T follicular helper cell (primary cell): ENCODE measurements around the gene UTP15.

ENCODE experiments used
- DNase-seq: peaks from one replicate; pipeline ENCODE4 v3.0.0-alpha.2; 2020; ENCODE audit warnings: low read depth
- total RNA-seq, 2 experiments: gene quantifications; one replicate each; lab custom pipeline; 2026; lab: John Stamatoyannopoulos, UW

Gene UTP15, protein sequence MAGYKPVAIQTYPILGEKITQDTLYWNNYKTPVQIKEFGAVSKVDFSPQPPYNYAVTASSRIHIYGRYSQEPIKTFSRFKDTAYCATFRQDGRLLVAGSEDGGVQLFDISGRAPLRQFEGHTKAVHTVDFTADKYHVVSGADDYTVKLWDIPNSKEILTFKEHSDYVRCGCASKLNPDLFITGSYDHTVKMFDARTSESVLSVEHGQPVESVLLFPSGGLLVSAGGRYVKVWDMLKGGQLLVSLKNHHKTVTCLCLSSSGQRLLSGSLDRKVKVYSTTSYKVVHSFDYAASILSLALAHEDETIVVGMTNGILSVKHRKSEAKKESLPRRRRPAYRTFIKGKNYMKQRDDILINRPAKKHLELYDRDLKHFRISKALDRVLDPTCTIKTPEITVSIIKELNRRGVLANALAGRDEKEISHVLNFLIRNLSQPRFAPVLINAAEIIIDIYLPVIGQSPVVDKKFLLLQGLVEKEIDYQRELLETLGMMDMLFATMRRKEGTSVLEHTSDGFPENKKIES
- total RNA-seq, result 41.9 to 138 reads per million in 2 experiments

DNA sequence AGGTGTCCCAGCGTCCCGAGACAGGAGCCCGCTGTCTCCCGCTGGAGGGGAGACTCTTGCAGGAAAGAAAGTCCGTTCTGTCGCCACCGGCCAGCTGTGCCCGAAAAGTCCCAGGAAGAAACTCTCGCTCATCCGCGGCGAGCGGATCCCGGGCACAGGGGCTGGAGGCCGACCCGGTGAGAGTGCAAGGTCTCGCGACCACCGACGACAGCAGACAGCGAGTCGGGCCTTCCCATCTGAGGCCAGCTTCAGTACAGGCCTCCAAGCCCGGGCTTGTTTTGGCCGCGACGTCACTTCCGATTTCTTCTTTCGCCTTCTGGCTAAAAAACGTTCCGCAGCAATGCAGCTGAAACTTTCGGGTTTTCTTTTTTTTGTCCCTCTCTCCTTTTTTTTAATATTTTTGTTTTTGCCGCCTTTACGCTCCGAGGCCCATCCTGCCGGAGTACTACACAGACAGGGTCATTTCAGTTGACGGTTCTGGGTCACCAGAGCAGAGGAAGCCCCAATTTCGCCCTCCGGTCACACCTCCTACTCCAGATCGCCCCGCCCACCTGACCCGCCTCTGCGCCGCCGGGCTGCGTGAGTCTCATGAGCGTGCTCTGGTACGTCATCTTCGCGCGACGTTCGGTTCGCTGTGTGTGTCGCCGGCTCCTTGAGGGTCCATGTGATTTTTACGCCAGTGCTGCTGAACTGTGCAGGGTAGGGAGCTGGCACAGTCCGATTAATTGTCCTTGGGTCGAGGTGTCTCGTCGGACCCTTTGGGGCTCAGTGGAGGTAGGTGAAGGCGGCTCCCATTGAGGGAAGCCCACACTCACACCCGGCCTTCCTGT lies at the start of gene UTP15, which contains the start of gene ANKRA2:
Gene UTP15 (plus strand): TSS at position 605 of the 830 bp plus-strand sequence. CDS start 1,602 bp downstream, outside the sequence.
Gene ANKRA2 (minus strand): TSS at position 501 of the 830 bp plus-strand sequence. CDS start 2,758 bp downstream, outside the sequence.
- DNase-seq, result peak; percentile 99

GRCh38 chr5:73519531-73520283 lies 45.8 kb upstream of the UTP15 start:
- peak; percentile 50 for DNase-seq

DNA sequence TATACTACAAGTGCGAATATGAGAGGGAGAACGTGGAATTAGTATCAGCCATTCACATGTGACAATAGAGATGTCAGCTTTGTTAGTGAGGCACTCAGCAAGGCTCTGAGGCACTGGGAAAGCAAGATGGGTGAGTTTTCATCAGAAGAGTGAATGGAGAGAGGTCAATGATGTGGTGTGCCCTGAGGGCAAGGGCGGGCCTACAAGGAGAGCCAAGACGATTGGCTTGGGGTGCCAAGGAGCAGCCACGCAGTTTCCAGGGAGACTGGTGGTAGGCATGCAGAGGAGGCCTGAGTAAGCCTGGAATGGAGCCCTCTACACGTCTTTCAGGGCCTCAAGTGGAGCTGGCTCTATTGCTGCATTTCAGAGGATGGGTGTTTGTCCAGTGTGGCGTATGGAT lies 42.6 kb upstream of the UTP15 start:
- DNase-seq, result no peak

- no peak for DNase-seq
These were observed 41.7 kb upstream of the UTP15 start for GRCh38 chr5:73523861-73524260.

GRCh38 chr5:73525606-73526203 lies 39.8 kb upstream of the UTP15 start:
- no peak for DNase-seq

DNA sequence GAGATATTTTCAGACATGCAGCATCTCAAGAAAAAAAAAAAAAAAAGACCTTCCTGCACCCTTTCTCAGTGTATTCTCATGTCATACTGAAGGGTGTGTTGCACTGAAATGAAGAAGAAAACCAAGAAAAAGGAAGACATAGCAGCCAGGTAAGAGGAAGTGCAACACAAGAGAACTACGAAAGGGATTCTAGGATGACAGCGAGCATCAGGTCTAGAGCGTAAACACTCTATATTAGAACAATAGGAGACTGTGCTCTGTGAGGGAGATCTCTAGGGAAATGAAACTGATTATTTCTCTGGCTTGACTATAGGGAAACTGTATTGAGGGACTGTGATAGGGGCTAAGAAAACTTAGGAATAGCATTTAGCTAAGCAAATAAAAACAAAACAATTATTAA lies 37.3 kb upstream of the UTP15 start:
- no peak for DNase-seq

DNA sequence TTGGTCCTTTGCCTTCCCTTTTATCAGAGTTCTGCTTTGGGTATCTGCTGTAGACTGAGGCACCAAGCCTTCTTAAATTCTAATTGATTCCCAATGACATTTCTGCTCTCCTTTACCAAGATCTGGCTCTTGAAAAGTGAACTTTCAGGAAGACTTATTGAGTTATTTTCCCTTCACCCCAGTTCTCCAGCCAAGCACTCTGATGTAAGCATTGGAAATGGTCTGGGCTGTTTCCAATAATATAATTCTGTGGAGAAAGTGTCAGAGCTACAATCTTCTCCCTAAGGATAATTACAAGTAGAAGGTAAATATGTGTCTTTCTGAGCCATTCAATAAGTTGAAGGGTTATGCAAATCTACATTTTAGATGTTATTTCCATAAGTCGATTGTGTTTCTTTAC lies 36.5 kb upstream of the UTP15 start:
- no peak for DNase-seq

DNA sequence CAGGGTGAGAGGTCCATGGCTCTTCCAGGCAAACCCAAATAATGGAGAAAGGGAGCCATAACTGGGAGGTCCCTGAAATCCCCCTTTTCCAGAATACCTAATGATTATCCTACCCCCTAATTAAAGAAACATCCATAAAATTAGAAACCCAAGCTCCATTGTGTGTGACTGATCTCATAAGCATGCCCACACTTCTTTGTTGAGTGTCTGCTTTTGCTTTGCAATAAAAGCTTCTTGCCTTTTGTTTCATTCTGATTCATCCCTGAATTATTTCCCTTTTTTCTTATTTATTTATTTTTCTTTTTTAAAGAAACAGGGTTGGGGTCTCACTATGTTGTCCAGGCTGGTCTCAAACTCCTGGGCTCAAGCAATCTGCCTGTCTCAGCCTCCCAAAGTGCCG lies 34.2 kb upstream of the UTP15 start:
- DNase-seq, result no peak

DNA sequence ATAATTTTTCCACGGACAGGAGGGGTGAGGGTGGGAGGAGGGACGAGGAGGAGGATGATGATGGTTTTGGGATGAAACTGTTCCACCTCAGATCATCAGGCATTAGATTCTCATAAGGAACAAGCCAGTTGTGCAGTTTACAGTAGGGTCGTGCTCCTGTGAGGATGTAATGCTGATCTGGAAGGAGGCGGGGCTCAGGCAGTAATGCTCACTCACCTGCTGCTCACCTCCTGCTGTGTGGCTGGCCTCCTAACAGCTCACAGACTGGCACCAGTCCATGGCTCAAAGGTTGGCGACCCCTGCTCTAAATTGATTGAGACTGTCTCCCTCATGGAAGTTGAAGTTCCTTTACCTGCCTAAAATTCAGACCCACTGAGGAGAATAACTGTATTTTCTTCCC lies 33.3 kb upstream of the UTP15 start:
- DNase-seq, result no peak

DNA sequence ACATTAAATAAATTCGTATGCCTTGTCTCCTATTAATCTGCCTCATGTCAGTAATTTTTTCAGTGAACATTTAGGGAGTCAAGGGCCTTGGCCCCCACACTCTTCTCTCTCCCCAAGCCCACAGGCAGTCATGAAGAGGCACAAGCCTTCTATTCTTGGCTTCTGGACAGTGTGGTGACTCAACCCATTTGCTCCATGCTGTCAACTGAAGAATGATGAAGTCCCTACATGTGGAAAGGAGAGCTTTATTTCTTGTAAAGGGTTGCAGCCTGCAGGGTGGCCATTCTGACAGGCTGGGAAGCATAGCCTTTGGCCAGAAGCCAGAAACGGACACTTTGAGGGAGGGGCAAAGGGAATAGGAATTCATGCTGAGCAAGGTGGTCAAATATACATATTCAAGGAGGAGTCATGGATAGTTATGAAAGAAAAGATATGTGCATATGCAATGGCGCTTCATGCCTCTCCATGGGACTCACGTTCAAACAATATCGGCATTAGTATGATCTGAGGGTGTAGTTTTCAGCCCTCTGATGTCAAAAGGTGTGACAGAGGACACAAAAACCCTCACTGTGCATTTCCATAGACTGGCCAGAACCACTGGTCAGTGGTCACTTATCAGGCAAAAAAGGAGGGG lies 31.4 kb upstream of the UTP15 start:
- no peak for DNase-seq

GRCh38 chr5:73534971-73535370 lies 30.6 kb upstream of the UTP15 start:
- DNase-seq, result no peak

DNA sequence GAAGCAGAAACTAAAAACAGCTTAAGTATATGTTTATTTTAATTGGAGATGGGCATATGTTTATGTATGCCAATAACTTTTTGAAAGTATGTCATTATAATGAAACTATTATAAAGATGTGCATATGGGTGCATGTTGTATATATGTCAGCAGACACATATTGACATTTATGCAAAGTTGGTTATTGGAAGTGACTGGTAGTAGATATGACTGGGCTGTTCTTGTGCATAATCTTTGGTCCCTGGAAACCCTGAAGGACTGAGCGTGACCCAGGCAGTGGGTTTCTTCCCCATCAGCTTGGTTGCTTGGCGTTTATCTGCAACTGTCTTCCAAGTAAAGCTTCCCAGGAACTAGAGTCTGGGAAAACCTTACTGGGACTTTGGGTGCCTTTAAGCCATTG lies 25.8 kb upstream of the UTP15 start:
- no peak for DNase-seq

GRCh38 chr5:73540192-73540591 lies 25.4 kb upstream of the UTP15 start:
- DNase-seq, result no peak

DNA sequence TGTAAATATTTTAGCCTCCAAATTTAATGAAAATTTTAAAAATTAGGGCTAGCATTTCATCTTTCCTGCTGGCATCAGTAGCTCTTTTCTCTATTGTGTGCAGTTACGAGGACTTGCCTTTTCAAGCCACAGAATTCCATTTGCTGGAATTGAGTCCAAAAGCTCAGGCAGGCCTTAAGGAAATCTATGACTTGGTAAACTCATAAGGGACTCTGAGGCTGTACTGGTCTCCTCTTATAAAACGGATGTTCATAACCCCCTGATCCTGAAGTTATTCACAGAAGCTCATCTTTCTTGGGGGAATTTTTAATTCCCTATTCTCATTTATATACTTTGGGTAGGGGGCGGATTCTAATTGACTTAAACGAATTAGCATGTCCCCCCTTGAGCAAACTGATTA lies 23.5 kb upstream of the UTP15 start:
- DNase-seq, result no peak

DNA sequence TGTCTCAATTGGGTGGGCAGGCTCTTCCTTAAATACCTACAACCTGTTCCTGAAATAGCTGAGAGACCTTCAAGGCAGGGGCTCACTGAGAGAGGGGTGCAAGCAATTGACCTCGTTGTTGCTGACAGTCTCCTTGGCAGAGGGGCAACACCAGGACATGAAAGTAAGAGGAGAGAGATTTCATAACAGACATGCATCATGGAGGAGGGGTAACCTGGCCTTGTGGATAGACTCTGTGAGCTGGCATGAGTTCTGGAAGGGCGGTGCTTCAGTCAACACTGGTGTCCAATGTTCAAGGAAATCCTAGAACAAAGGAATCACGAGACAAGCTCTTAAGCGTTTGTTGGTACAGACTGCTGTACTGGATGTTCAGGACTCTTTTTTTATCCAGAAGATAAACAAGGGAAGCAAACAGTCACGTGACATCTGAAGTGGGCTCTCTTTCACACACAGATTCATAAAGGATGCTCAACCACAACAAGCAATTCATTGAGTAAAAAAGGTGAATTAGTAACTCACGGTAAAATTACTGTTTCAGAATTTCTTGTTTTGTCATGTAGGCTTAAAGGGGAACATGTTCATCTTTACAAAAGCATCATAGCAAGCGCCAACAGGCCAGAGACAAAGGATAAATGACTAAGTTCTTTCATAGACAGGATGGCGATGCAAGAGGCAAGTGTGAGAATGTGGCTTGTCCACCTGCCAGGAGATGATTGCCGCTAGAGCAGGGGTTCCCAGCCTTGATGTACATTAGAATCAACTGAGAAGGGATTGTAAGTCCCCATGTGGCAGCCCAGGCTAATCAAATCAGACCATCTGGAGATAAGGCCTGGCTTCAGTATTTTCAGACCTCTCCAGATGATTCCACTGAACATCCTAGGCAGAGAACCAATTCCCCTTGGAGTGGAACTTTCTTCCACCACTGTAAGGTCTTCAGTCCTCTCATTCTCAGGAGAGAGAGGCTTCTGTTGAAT lies 20.8 kb upstream of the UTP15 start:
- no peak for DNase-seq

GRCh38 chr5:73545403-73545779 lies 20.2 kb upstream of the UTP15 start:
- no peak for DNase-seq

- no peak for DNase-seq
These were observed 15.5 kb upstream of the UTP15 start for GRCh38 chr5:73550016-73550415.

DNA sequence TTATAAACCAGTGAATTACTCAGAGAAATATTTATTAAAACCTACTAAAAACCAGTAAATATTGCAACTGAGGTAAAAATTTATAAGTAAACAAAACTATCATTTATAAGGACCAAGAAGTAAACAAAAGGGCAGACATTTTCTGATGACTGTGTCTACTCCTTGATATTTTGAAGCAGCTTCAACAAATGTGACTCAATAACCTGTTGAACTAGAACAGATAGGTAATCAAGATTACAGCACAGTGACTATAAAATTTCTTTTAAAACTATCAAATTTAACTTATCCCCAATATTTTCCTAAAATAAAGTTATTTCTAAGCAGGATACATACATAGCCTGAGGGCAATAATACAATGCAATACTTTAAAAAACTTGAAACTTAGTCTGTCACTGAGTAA lies 12.9 kb upstream of the UTP15 start:
- no peak for DNase-seq

GRCh38 chr5:73558950-73559349 lies 6.6 kb upstream of the UTP15 start:
- DNase-seq, result no peak

- DNase-seq, result no peak
These were observed 1.5 kb upstream of the UTP15 start for GRCh38 chr5:73564018-73564417.
